DND-41 (cell line): ENCODE results near the gene MMEL1.
"Not testable (repeated sequence)": the region's sequence is repeated elsewhere in the genome, so short reads cannot be mapped to it uniquely, and the experiment has no call there.

Experiments
- EZH2 ChIP-seq: IDR thresholded peaks from 3 replicates; pipeline ENCODE4 v1.6.1; 2012; ENCODE audit warnings: borderline replicate concordance, low read depth, mild to moderate bottlenecking, moderate library complexity, low read length, inconsistent platforms; ENCODE audit not compliant: severe bottlenecking
- TF ChIP-seq, protein P1 (sequence below): IDR thresholded peaks from 2 replicates; pipeline ENCODE4 v1.5.1; 2012; ENCODE audit warnings: borderline replicate concordance, low read length, moderate library complexity, mild to moderate bottlenecking; ENCODE audit not compliant: poor library complexity, severe bottlenecking; ENCODE audit errors: extremely low read depth

DNA sequence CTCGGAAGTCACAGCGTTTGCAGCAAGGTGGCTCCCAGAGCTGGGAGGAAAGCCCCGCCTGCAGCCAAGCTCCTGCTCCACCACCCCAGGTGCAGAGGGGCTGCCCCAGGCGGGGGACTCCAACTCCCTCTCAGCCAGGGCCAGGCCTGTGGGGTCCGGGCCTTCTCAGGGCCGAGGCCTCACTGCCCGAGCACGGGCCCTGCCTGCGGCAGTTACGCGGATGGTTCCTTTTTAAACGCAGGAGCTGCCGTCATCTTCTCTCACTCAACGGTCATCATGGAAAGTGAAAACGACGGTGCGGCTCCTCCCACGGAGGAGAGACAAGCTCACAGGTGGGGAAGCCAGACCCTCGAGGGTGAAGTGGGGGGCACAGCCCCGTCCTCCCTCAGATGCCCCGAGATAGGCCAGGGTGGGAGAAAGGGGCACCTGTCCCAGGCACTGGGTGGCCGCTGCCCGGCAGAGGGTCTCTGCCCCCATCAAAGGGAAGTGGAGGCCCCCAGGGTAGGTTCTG, 55.2 kb downstream of the MMEL1 start:
- TF ChIP-seq, protein P1, sequence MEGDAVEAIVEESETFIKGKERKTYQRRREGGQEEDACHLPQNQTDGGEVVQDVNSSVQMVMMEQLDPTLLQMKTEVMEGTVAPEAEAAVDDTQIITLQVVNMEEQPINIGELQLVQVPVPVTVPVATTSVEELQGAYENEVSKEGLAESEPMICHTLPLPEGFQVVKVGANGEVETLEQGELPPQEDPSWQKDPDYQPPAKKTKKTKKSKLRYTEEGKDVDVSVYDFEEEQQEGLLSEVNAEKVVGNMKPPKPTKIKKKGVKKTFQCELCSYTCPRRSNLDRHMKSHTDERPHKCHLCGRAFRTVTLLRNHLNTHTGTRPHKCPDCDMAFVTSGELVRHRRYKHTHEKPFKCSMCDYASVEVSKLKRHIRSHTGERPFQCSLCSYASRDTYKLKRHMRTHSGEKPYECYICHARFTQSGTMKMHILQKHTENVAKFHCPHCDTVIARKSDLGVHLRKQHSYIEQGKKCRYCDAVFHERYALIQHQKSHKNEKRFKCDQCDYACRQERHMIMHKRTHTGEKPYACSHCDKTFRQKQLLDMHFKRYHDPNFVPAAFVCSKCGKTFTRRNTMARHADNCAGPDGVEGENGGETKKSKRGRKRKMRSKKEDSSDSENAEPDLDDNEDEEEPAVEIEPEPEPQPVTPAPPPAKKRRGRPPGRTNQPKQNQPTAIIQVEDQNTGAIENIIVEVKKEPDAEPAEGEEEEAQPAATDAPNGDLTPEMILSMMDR, result not testable (repeated sequence)
- not testable (repeated sequence) for TF ChIP-seq EZH2
